Measurements from ENCODE around the gene CYP4F2. TPM values are rescaled to one million over a fixed set of nuclear protein-coding genes. Genes with fewer than 3 reads are reported as not detected.

The CYP4F2 gene
- polyA plus RNA-seq, 1 of the 3 experiments (the other 2 are of a cell fraction) = not detected

- DNase-seq = no peak
- Histone ChIP-seq H3K9ac (no peak overlapping the region), H3K27me3 (ENCODE audit: insufficient read depth) (peaks cover 84% of the 10 kb centered on the region), H3K27ac (ENCODE audit: low read depth in 2 of 2, low read length in 1 of 2) (no peak overlapping the region), H3K4me1 (ENCODE audit: control insufficient read depth in 1 of 2, insufficient read depth in 2 of 2, low read depth in 1 of 2, low read length in 1 of 2) (no peaks in the 10 kb centered on the region), H4K20me1 (ENCODE audit: insufficient read depth) (no peaks in the 10 kb centered on the region), H3K36me3 (replicated peaks in 1 of 2; ENCODE audit: control insufficient read depth in 1 of 2, insufficient read depth in 2 of 2, low read length in 1 of 2) (no peaks in the 10 kb centered on the region), H3K4me2 (no peak overlapping the region), H2AFZ (ENCODE audit: low read depth) (no peak overlapping the region), H3K9me3 (no peaks in the 10 kb centered on the region), H3K4me3 (ENCODE audit: low read depth in 2 of 2, low read length in 1 of 2) (no peak overlapping the region), H3F3A (replicated peaks; ENCODE audit: insufficient read depth) (no peaks in the 10 kb centered on the region), H3K9me2 (no peaks in the 10 kb centered on the region), H3K79me2 (ENCODE audit: insufficient read depth) (no peaks in the 10 kb centered on the region)
- POLR2A ChIA-PET = no interaction called here
- TF ChIP-seq FOXM1 (IDR thresholded peaks at IDR 0.05; ENCODE audit: low read depth) (no peak), GATA2 (CRISPR knock-in tag; IDR thresholded peaks at IDR 0.05) (no peak), USF2 (IDR thresholded peaks at IDR 0.05; ENCODE audit: borderline replicate concordance, low read depth, low read length) (no peak), FOXJ3 (CRISPR knock-in tag; IDR thresholded peaks at IDR 0.05) (no peak), NRF1 (IDR thresholded peaks at IDR 0.05; ENCODE audit: low read depth, low read length) (no peak), RAD21 (IDR thresholded peaks at IDR 0.05; ENCODE audit: low read length) (no peak), MEF2A (IDR thresholded peaks at IDR 0.05; ENCODE audit: borderline replicate concordance, low read depth) (no peak), TAF1 (IDR thresholded peaks at IDR 0.05; ENCODE audit: borderline replicate concordance, low read depth, low read length) (no peak), USF1 (IDR thresholded peaks at IDR 0.05; ENCODE audit: borderline replicate concordance, low read depth) (no peak), TCF12 (IDR thresholded peaks at IDR 0.05) (no peak), GABPA (IDR thresholded peaks at IDR 0.05; ENCODE audit: low read depth) (no peak)
- WGBS (ENCODE audit: low lambda C conversion rate) = 7% methylated on average over 8 of the region's 8 CpGs
- CTCF ChIA-PET = interaction anchor here (1.0 kb wide), 1 partner anchor 12 kb away, joined by 3 read pairs; no protein-coding TSS in a partner anchor
These were observed 68.1 kb downstream of the CYP4F2 start for GRCh38 chr19:15829786-15830185.

- Histone ChIP-seq H3K79me2 (ENCODE audit: insufficient read depth) (no peaks in the 10 kb centered on the region), H3K36me3 (replicated peaks in 1 of 2; ENCODE audit: control insufficient read depth in 1 of 2, insufficient read depth in 2 of 2, low read length in 1 of 2) (no peaks in the 10 kb centered on the region), H3K4me2 (no peak overlapping the region), H3K9me3 (no peaks in the 10 kb centered on the region), H3K4me1 (ENCODE audit: control insufficient read depth in 1 of 2, insufficient read depth in 2 of 2, low read depth in 1 of 2, low read length in 1 of 2) (no peaks in the 10 kb centered on the region), H3K27ac (ENCODE audit: low read depth in 2 of 2, low read length in 1 of 2) (no peak overlapping the region), H3K27me3 (ENCODE audit: insufficient read depth) (peaks cover 84% of the 10 kb centered on the region), H3K9me2 (no peaks in the 10 kb centered on the region), H2AFZ (ENCODE audit: low read depth) (no peak overlapping the region), H3F3A (replicated peaks; ENCODE audit: insufficient read depth) (no peaks in the 10 kb centered on the region), H3K4me3 (ENCODE audit: low read depth in 2 of 2, low read length in 1 of 2) (no peak overlapping the region), H3K9ac (no peak overlapping the region), H4K20me1 (ENCODE audit: insufficient read depth) (no peaks in the 10 kb centered on the region)
- DNase-seq = no peak
- 4% methylated on average over 10 of the region's 10 CpGs for WGBS (ENCODE audit: low lambda C conversion rate)
- TF ChIP-seq SMC3 (IDR thresholded peaks at IDR 0.05; ENCODE audit: low read depth, low read length) = no peak
- TF ChIP-seq TAF1 (IDR thresholded peaks at IDR 0.05; ENCODE audit: borderline replicate concordance, low read depth, low read length) = no peak
- no peak for TF ChIP-seq ELF1 (IDR thresholded peaks at IDR 0.05)
- TF ChIP-seq GATA2 (CRISPR knock-in tag; IDR thresholded peaks at IDR 0.05) = no peak
- no peak for TF ChIP-seq RCOR1 (IDR thresholded peaks at IDR 0.05; ENCODE audit: low read length)
- no peak for TF ChIP-seq JUND (IDR thresholded peaks at IDR 0.05)
- no peak for TF ChIP-seq REST (IDR thresholded peaks at IDR 0.05; ENCODE audit: low read depth, low read length)
- no peak for TF ChIP-seq USF1 (IDR thresholded peaks at IDR 0.05; ENCODE audit: borderline replicate concordance, low read depth)
- no peak for TF ChIP-seq SIN3A (IDR thresholded peaks at IDR 0.05; ENCODE audit: borderline replicate concordance, low read depth, low read length)
- TF ChIP-seq RXRA (IDR thresholded peaks at IDR 0.05; ENCODE audit: borderline replicate concordance, low read depth) = no peak
- TF ChIP-seq GABPA (IDR thresholded peaks at IDR 0.05; ENCODE audit: low read depth) = no peak
- no peak for TF ChIP-seq PBX3 (IDR thresholded peaks at IDR 0.05)
- no peak for TF ChIP-seq RFX5 (IDR thresholded peaks at IDR 0.05; ENCODE audit: low read length)
- ChIA-PET CTCF (no interaction called here), POLR2A (no interaction called here)
These were observed 68.6 kb downstream of the CYP4F2 start for GRCh38 chr19:15829306-15829698.

Data from SK-N-SH (cell line).